ENCODE measurements around the gene COLEC12.

GRCh38 chr18:373780-374179 is 126.7 kb downstream of the COLEC12 start:
- TF ChIP-seq ZNF776 (tag by site-specific recombination; IDR thresholded peaks at IDR 0.05; ENCODE audit: borderline replicate concordance) = no peak
- no peak for TF ChIP-seq ZBTB21 (tag by site-specific recombination; IDR thresholded peaks at IDR 0.05)
- no peak for TF ChIP-seq CTCF (tag by site-specific recombination; IDR thresholded peaks at IDR 0.05)
- no peak for TF ChIP-seq ZNF530 (tag by site-specific recombination; IDR thresholded peaks at IDR 0.05; ENCODE audit: low read depth)
- no peak for TF ChIP-seq YY1 (tag by site-specific recombination; IDR thresholded peaks at IDR 0.05)
- no peak for TF ChIP-seq ZNF266 (tag by site-specific recombination; IDR thresholded peaks at IDR 0.05; ENCODE audit: low read depth)
- TF ChIP-seq ZNF341 (tag by site-specific recombination; IDR thresholded peaks at IDR 0.05; ENCODE audit: low read depth) = no peak
- no peak for TF ChIP-seq ZNF639 (tag by site-specific recombination; IDR thresholded peaks at IDR 0.05)
- no peak for TF ChIP-seq ZNF488 (tag by site-specific recombination; IDR thresholded peaks at IDR 0.05)
- no peak for TF ChIP-seq ZNF660 (tag by site-specific recombination; IDR thresholded peaks at IDR 0.05)
- TF ChIP-seq KLF1 (tag by site-specific recombination; IDR thresholded peaks at IDR 0.05) = no peak

Measured in HEK293 (cell line).